CD4-positive, alpha-beta T cell (primary cell): ENCODE results near the gene CDC20. TPM values are rescaled to one million over a fixed set of nuclear protein-coding genes. Genes with fewer than 3 reads are reported as not detected.

ENCODE experiments used
- ATAC-seq: fragments of 200-7000 bp; cut with Tn5 transposase; one replicate; pipeline ENCODE4 v1.10.0; 2022; ENCODE audit warnings: mild to moderate bottlenecking; ENCODE audit not compliant: poor library complexity
- CTCF ChIA-PET: fragments of 350-600 bp; sonication (Branson Sonifier 250); formaldehyde crosslinking; loops from one replicate; lab custom pipeline; 2021; ENCODE audit warnings: antibody characterized with exemption, inconsistent platforms; lab: Charles Lee
- POLR2A ChIA-PET: fragments of 350-600 bp; sonication (Branson Sonifier 250); formaldehyde crosslinking; loops from one replicate; lab custom pipeline; 2021; ENCODE audit warnings: antibody characterized with exemption, inconsistent platforms; lab: Charles Lee
- DNase-seq, 14 experiments: peaks; one replicate each; pipeline ENCODE4 v3.0.0-alpha.2; 2013 to 2020; ENCODE audit warnings: mixed read lengths in 2 of 14
- H3K27ac ChIP-seq, 2 donors: one replicate each; pipeline versions ENCODE4 v1.5.1 to v1.7.0; 2013; ENCODE audit warnings: low read length in 2 of 2, low read depth in 1 of 2, mild to moderate bottlenecking in 1 of 2
- H3K27me3 ChIP-seq, 2 experiments: 1 replicate in 1 of 2; 2 replicates in 1 of 2; pipeline versions ENCODE4 v1.6.1 to v1.7.0; 2013; ENCODE audit warnings: low read length in 2 of 2, control low read depth in 1 of 2, mild to moderate bottlenecking in 1 of 2, moderate library complexity in 1 of 2; ENCODE audit not compliant: insufficient read depth in 2 of 2, control insufficient read depth in 1 of 2
- H3K36me3 ChIP-seq: one replicate; pipeline ENCODE4 v1.6.1; 2013; ENCODE audit warnings: low read length, control low read depth; ENCODE audit not compliant: insufficient read depth
- H3K4me1 ChIP-seq: one replicate; pipeline ENCODE4 v1.6.1; 2013; ENCODE audit warnings: low read length, control low read depth; ENCODE audit not compliant: insufficient read depth
- H3K4me3 ChIP-seq: one replicate; pipeline ENCODE4 v1.5.1; 2013; ENCODE audit warnings: mild to moderate bottlenecking, low read length, moderate library complexity
- H3K9me3 ChIP-seq, 2 experiments: 1 replicate in 1 of 2; 2 replicates in 1 of 2; pipeline versions ENCODE4 v1.6.1 to v1.7.0; 2013; ENCODE audit warnings: low read length in 2 of 2, mild to moderate bottlenecking in 2 of 2, control low read depth in 1 of 2, moderate library complexity in 1 of 2; ENCODE audit not compliant: control insufficient read depth in 1 of 2, insufficient read depth in 1 of 2
- H3K27ac Mint-ChIP-seq: one replicate; pipeline ENCODE4 v1.8.0; 2020; ENCODE audit warnings: mixed read lengths
- H3K27me3 Mint-ChIP-seq: one replicate; pipeline ENCODE4 v1.8.0; 2021; ENCODE audit warnings: mixed read lengths
- H3K36me3 Mint-ChIP-seq: one replicate; pipeline ENCODE4 v1.8.0; 2021; ENCODE audit warnings: low read depth, mixed read lengths
- H3K4me1 Mint-ChIP-seq: one replicate; pipeline ENCODE4 v1.8.0; 2021; ENCODE audit warnings: low read depth, mixed read lengths
- H3K4me3 Mint-ChIP-seq: one replicate; pipeline ENCODE4 v1.8.0; 2020; ENCODE audit warnings: mild to moderate bottlenecking, mixed read lengths
- H3K9me3 Mint-ChIP-seq: one replicate; pipeline ENCODE4 v1.8.0; 2020; ENCODE audit warnings: mixed read lengths
- intact Hi-C, 2 experiments: fragments of 100-400 bp; cut with DNase I in 1 of 2; cut with micrococcal nuclease in 1 of 2; formaldehyde crosslinking; loops; one replicate each; pipeline versions ENCODE4 v1.15.1 to v1.9.0; 2023 to 2025; cut with DNase I, micrococcal nuclease
- total RNA-seq, 174 experiments: library from RNA in 2 of 174; stranded (reverse) in 2 of 174; gene quantifications; one replicate each; pipeline ENCODE4 v1.2.3 and lab custom pipeline; 2021 to 2026
- TF ChIP-seq, protein P1 (sequence below): fragments of 200-600 bp; IDR thresholded peaks from one replicate; pipeline ENCODE4 v1.8.0; 2022; ENCODE audit warnings: antibody characterized with exemption, mild to moderate bottlenecking

CDC20 gene
- total RNA-seq, 2 experiments from 2014 or later: 1.1 to 1.8 TPM

DNA sequence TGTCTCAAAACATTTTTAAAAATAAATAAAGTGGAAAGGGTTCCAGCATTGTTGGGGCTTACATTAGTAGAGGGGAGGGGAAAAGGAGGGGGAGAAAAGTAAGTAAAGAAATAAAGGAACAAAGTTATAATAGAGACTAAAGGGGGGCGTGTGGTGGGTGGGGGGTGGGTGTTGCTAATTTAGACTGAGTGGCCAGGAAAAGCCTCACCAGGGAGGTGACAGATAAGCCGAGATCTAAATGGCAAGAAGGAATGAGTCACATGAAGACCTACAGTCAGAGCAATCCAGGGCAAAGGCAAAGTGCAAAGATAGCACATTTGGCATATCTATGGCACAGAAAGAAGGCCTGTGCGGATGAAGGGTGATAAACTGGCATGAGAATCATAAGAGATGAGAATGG lies 13.7 kb upstream of the CDC20 start:
- Mint-ChIP-seq H3K9me3 (no peaks in the 10 kb centered on the region), H3K36me3 (no peaks in the 10 kb centered on the region), H3K4me1 (peaks cover 15% of the 10 kb centered on the region), H3K27me3 (no peaks in the 10 kb centered on the region), H3K27ac (no peak overlapping the region), H3K4me3 (no peak overlapping the region)
- Histone ChIP-seq H3K27me3 (no peaks in the 10 kb centered on the region), H3K4me3 (no peak overlapping the region), H3K36me3 (no peaks in the 10 kb centered on the region), H3K9me3 (no peaks in the 10 kb centered on the region), H3K27ac (no peak overlapping the region), H3K4me1 (peaks cover 8% of the 10 kb centered on the region)
- CTCF ChIA-PET: no interaction called here
- DNase-seq (no peak), ATAC-seq (no peak)
- TF ChIP-seq, protein P1, sequence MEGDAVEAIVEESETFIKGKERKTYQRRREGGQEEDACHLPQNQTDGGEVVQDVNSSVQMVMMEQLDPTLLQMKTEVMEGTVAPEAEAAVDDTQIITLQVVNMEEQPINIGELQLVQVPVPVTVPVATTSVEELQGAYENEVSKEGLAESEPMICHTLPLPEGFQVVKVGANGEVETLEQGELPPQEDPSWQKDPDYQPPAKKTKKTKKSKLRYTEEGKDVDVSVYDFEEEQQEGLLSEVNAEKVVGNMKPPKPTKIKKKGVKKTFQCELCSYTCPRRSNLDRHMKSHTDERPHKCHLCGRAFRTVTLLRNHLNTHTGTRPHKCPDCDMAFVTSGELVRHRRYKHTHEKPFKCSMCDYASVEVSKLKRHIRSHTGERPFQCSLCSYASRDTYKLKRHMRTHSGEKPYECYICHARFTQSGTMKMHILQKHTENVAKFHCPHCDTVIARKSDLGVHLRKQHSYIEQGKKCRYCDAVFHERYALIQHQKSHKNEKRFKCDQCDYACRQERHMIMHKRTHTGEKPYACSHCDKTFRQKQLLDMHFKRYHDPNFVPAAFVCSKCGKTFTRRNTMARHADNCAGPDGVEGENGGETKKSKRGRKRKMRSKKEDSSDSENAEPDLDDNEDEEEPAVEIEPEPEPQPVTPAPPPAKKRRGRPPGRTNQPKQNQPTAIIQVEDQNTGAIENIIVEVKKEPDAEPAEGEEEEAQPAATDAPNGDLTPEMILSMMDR: no peak
- POLR2A ChIA-PET: no interaction called here
- intact Hi-C loops: no loop called here

DNA sequence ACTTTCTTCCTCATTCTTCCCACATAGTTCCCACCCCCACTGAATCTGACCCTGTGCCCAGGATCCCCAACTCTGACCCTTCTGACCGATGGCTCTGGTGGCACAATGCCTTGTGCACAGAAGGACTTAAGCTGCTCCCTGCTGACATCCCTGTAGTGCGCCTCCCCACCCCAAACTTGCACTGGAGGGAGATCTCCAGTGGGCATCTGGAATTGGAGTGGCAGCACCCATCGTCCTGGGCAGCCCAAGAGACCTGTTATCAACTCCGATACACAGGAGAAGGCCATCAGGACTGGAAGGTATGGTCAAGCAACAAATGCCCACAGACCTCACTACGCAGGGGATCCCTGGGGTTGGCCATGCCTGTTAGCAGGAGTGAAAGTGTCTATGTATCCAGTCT lies 12.1 kb upstream of the CDC20 start:
- CTCF ChIA-PET: no interaction called here

DNA sequence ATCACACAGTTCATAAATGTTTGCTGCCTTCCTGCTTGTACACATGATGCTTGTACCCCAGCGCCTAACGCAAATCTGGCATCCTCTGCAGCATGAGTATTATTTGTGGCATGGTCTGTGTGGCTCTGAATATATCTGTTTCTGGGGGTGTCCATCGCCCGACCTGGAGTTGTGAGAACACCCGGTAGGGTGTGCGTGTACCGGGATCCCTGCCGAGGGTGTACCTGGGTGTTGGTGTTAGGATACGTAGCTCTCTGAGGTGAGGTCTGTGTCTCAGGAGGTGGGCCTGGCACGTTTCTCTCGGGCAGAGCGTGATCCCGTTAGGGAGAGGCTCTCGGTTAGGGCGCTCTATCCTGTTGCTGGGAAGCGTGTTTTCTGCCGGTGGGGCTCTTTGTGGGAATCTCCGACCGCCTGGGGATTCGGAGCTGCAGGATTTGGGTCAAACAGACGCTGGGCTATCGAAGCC lies 10.4 kb upstream of the CDC20 start:
- H3K9me3 ChIP-seq: no peaks in the 10 kb centered on the region
- no peaks in the 10 kb centered on the region for H3K36me3 ChIP-seq
- peak overlapping the region in 1 of 2 donors; percentile 55 for H3K27ac ChIP-seq
- H3K4me3 ChIP-seq: peak overlapping the region; percentile 44
- H3K27ac Mint-ChIP-seq: peak overlapping the region; percentile 89
- no peaks in the 10 kb centered on the region for H3K27me3 Mint-ChIP-seq
- POLR2A ChIA-PET: interaction anchor here (0.6 to 1.3 kb wide), 3 partner anchors 9 to 106 kb away, joined by 3 to 14 read pairs (median 3); partner anchors contain the start of genes CDC20, ELOVL1 and HYI
- H3K27me3 ChIP-seq: no peaks in the 10 kb centered on the region
- H3K4me1 Mint-ChIP-seq: peaks cover 22% of the 10 kb centered on the region
- H3K9me3 Mint-ChIP-seq: no peaks in the 10 kb centered on the region
- H3K4me3 Mint-ChIP-seq: peak overlapping the region; percentile 30
- ATAC-seq (no peak), DNase-seq (no peak)
- H3K36me3 Mint-ChIP-seq: no peaks in the 10 kb centered on the region
- intact Hi-C loops: no loop called here
- CTCF ChIA-PET: interaction anchor here (0.6 kb wide), 1 partner anchor 1911 kb away, joined by 3 read pairs; no protein-coding TSS in a partner anchor
- TF ChIP-seq, protein P1: no peak
- peaks cover 8% of the 10 kb centered on the region for H3K4me1 ChIP-seq

More for the DNA sequence above, 12.1 kb upstream of the CDC20 start:
- H3K36me3 ChIP-seq: no peaks in the 10 kb centered on the region
- no peak overlapping the region for H3K27ac ChIP-seq
- DNase-seq (no peak), ATAC-seq (no peak)
- Mint-ChIP-seq H3K27ac (no peak overlapping the region), H3K4me1 (peaks cover 16% of the 10 kb centered on the region), H3K4me3 (no peak overlapping the region), H3K9me3 (no peaks in the 10 kb centered on the region), H3K36me3 (no peaks in the 10 kb centered on the region), H3K27me3 (no peaks in the 10 kb centered on the region)
- intact Hi-C loops: no loop called here
- H3K27me3 ChIP-seq: no peaks in the 10 kb centered on the region
- H3K4me1 ChIP-seq: peaks cover 8% of the 10 kb centered on the region
- H3K9me3 ChIP-seq: no peaks in the 10 kb centered on the region
- TF ChIP-seq, protein P1: no peak
- POLR2A ChIA-PET: interaction anchor here (0.9 to 1.0 kb wide), 2 partner anchors 9 to 12 kb away, joined by 3 read pairs; partner anchors contain the start of genes CDC20 and MPL
- H3K4me3 ChIP-seq: no peak overlapping the region
